ENCODE measurements around the gene BBS2.

Gene BBS2

DNA sequence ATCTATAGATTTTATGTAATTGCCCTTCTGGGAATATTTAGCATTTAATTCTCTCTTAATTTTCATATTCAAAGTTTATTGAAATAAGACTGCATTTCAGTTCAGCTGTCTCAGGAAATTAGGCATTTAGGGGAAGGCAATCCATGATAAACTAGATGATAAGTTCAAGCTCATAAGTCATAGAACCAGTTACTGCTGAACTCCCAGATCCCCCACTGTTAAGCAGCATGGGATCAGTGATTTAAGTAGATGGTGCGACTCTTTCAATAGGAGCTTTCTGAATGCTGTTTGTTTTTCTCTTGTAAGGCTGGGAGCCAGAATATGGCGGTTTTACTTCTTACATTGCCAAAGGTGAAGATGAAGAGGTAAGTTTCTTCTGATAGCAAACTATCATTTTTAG, 44.6 kb downstream of the BBS2 start:
- DNase-seq = no peak

DNA sequence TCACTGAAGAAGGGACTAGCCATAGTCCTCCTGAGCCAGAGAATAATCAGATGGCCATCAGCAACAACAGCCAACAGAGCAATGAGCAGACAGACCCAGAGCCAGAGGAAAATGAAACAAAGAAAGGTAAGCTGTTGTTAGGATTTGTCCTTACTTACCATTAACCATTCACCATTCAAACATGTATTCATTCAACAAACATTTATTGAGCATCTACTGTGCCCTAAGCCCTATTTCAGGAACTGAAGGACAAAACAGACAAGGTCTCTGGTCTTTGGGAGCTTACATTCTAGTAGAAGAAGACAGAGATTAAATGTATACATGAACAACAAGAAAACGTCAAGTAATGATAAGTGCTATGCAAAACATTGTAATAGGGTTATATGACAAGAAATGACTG, 49.2 kb downstream of the BBS2 start:
- no peak for DNase-seq

DNA sequence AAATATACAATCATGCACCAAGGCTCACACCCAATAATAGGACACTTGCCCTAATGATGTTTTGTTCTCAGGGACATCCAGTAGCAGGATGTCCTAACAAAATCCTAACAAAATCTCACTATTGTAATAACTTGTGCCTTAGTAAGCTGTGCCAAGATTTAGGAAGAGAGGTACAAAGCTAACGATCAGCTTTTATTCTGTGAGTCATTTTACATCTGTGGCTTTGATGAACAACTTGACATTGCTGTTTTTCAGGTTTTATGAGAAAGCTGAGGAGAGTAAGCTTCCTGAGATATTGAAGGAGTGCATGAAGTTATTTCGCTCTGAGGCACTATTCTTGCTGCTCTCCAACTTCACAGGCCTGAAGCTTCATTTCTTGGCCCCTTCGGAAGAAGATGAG, 49.6 kb downstream of the BBS2 start:
- DNase-seq = no peak

DNA sequence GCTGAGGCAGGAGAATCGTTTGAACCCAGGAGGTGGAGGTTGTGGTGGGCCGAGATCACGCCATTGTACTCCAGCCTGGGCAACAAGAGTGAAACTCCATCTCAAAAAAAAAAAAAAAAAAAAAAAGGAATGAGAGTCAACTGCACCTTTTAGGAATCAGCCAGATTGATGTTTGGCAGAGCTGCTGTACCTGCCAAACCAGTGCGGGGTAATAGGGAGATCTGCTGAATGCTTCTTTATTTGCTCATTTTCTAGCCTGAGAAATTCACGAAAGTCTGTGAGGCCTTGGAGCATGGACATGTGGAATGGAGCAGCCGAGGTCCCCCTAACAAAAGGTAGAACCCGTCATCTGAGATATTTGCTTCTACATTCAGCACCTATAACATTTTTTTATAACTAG, 50.1 kb downstream of the BBS2 start:
- DNase-seq = no peak

DNA sequence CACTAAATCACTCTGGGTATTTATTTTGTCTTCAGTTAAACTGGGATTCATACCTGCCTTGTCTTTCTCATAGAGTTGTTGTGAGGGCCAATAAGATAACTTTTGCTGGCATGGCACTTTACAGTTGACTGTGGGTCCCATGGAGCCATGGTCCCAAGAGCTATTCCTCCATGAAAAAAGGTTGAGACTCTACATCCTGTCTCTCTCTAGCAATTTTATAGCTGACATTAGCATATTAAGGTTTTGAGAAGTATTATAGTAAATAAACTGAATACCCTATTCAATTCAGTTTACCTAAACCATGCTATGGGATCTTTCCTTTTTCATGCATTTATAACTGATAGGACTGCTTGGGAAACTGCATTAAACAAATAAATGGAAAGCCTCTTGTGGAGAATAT, 51.0 kb downstream of the BBS2 start:
- no peak for DNase-seq

DNA sequence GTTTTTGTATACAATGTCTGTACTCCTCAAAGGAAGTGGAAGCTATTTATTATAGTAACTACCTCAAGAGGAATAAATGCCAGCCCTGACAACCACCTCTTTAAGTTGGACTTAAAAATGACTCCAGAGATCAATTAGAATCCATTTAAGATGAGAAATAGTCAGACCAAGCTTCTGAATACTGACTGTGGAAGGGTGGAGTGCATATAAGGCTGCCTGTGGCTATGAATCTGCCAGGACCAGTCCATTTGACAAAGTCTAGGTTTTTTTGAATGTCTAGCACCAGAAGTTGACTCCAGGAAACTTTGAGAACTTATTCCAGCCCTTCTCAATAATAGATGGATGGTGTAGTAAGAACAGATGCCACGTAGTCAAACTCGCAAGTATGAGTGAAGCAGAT, 53.5 kb downstream of the BBS2 start:
- DNase-seq = no peak

DNA sequence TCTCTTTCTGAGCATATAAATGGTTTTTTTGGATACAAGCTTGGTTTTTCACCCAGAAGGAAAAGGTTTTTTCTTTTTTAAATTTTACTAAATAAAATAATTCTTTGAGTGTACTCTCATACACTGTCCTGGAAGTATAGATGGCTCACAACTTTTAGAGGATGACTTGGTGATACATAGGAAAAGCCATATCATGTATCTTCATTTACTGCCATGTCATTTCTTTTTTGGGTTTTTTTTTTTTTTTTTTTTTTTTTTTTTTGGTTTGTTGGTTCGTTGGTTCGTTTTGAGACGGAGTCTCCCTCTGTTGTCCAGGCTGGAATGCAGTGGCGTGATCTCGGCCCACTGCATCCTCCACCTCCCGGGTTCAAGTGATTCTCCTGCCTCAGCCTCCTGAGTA, 56.7 kb downstream of the BBS2 start:
- DNase-seq = no peak

DNA sequence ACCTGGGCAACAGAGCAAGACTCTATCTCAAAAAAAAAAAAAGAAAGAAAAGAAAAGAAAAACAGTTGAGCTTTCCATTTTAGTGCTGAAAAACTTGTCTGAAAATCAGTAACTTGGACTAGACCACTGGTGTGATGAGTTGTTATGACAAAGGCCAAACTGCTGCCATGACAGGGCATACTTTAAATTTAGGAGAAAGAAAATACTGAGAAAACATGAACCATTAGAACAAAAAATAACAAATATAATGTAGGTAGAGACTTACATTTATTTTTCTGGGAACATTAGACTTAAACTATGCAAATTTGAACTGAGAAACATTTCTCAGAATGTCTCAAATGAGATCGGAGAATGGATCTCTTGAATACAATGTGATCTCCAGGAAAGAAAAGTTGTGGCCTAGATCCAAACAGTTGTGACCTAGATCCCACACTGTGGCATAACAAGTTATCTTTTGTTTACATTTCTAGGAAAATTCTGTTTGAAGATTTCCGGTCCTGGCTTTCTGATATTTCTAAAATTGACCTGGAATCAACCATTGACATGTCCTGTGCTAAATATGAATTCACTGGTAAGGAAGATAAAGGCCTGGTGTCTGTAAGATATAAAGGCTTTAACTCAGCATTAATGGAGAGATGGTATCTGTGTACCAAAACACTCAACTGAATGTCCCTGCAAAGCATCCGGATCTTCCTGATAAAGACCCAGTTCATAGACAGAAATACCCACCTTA, 57.6 kb downstream of the BBS2 start:
- DNase-seq = no peak

DNA sequence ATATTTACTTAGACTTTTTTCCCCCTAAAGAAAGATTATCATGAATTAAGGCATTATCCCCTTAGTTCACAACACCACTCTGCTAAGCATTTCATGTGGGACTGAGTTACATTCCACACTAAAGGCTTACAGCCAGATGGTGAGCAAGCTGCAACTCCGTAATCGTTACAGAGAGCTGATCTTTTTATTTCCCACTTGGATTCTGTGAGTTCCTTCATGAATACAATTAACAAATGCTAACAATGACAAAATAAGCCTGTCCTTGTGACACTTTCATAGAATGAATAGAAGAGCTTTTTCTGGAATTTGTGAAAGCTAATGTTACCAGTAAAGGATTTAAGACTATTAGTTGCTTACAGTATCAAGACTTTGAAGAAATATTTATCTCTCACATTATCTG, 59.7 kb downstream of the BBS2 start:
- DNase-seq = no peak

DNA sequence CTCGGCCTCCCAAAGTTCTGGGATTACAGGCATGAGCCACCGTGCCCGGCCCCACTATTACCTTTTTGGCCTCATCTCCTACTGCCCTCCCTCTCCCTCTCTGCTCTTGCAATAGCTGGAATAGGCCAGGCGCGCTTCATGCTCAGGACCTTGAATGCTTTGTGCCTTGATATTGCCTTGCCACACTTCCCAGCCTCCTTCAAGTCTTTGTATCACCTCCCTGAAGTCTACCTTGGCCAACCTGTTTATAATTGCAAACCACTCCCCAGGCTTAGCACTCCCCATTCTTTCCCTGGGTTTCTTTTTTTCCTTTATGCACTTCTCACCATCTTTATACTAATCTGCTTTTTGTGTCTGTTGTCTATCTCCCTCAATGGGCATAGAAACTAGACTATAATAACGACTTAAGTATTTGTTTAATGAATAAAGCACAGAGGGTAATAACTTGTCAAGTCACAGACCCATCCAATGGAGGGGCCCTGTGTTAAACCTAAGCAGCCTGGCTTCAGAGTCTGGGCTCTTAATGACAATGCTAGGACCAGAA, 61.8 kb downstream of the BBS2 start:
- no peak for DNase-seq

DNA sequence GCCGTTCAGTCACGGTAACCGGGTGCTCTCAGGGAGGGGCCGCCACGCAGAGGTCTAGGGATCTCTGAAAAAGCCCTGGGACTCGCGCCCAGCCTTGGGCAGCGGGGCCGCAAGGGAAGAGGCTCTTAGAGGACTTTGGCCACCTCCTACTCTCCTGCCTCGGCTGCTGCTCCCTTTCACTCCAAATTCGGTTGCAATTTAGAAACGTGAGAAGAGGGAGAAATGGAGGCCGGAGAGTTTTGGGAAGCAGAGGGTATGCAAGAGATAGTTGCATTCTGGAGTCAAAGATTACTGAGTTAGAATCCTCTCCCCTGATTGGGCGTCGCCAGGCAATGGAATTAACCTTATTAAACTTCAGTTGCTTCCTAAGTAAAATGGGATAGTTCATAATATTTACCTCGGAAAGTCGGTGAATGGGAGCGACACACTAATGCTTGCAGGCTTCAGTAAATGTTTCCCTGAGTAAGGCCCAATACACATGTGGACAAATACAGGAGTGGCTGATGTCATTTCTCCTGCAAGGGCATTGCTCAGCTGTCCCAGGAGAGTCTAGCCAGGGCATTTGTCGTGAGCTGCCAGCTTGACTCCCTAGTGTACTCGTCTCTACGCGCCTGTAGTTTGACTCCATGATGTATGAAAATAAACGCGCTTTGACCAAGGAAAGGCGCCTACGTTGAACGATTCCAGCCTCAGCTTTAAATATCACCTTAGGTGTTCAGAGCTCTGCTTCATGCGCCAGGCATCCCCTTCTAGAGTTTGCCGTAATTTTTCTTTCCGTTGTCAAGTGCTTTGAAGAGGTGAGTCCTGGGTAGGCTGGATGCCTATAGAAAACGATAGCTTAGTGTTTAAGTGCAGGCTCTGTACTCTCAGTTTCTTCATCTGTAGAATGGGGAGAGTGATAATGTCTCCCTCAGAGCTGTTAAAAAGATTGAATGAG, 67.8 kb downstream of the BBS2 start:
- peak; percentile 38 for DNase-seq

DNA sequence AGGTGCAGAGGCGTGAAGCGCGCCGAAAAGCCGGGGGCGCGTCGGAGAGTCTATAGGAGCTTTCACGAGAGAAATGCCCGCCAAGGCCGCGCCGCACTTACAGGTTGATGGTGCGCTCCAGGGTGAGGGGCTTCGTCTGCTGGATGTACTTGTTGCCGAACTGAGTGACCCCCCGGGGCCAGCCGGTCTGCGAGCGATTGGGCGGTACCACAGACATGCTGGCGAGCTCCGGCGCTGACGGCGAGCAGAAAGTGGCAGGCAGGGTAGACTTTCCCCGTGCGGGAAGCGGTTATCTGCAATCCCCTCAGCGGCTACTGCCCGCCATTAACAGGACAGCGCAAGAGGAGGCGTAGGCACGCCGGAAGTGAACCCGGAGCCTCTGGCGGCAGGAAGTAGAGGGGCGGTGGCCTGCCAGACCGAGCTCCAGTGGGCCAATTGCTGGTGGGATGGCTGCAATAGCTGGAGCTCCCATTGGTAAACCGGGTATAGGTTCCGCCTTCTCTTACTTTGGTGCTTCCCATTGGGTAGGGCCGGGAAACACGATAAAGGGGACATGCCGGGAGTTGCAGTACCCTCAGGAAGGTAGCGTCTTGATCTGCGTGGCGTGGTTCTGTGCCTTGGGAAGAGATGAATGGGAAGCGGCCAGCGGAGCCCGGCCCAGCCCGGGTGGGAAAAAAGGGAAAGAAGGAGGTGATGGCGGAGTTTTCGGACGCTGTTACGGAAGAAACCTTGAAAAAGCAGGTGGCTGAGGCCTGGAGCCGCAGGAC, 68.7 kb downstream of the BBS2 start, which contains the start of the genes NUDT21 and OGFOD1:
NUDT21 (minus strand) TSS at position 347 of the 767 bp plus-strand sequence; CDS start at position 217, 130 bp downstream.
OGFOD1 (plus strand) TSS at position 569 of the 767 bp plus-strand sequence; CDS start at position 628, 59 bp downstream.
- DNase-seq = peak; percentile 90

DNA sequence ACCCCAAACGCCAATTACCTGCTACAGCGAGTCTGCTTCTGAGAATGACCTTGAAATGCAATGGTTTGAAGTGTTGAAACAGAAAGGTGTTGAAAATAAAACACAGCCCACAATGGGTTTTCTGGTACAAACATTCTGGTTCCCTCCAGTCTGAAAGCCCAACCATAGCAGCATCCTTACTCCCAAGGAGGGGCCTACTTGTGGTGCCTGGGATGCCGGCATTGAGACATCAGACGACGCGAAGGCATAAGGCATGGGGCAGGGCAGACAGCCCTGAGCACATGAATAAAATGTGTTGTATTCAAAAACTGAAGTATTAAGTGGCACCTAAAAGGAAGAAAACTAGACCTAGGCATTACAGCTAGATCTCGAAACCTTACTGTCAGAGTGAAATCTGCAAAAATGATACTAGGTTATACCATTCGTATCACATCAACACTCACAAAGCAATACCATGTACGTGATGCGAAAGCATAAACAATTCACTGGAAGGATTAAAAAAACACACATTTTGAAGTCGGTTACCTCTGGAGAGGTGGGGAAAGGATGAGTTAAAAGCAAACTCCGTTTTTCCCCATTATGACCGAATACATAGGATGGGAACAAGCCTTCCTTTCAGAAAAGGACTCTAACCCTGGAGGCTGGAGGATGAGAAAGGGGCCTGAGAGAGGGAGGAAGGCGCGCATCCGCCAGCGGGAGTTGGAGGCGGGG, 69.4 kb downstream of the BBS2 start:
- no peak for DNase-seq

DNA sequence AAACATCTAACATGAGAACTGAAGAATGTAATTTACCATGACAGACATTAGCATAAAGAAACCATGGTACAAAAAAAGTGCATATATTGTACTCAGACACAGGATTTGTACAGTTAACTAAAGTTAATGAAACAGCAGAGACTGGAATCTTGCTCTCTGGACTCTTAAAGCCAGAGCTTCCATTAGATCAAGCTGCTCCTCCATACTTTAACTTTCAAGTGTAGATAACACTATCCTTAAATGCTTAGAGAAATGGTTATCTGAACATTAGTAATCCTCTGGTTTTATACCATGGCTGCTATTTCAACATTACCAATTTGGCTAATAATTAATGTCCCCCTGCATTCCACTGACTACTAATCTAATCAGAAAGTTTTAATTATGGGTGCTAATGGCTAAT, 71.8 kb downstream of the BBS2 start:
- no peak for DNase-seq

DNA sequence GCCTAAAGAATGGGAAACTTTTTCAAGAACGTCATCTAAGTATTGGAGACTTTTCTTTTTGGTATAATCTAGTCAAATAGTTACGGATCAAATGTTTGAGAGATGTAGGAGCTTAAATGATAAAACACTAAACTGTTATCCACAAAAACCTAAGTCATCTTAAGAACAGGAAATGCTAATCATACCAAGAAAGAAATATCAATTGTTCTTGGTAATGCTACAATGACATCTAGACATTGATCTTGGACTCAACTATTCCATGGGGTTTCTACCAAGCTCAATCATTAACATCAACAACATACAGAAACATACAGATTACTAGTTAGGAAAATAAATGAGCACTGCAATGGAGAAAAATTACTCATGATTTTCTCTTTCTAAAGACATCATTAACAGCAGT, 72.5 kb downstream of the BBS2 start:
- no peak for DNase-seq

DNA sequence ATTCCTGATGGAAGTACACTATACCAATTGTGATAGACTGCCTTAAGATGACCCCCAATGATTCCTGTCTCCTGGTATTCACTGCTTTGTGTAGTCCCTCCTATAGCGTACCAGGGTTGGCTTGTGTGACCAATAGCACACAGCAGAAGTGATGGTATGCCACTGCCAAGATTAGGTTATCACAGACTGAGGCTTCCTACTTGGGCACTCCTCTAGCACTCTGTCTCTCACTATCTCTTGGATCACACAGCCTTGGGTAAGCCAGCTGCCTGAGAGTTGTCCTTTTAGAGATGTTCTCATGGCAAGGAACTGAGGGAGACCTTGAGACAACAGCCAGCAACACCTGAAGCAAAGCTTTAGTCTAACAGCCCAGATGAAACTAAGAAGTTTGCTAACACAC, 81.8 kb downstream of the BBS2 start:
- DNase-seq = no peak

DNA sequence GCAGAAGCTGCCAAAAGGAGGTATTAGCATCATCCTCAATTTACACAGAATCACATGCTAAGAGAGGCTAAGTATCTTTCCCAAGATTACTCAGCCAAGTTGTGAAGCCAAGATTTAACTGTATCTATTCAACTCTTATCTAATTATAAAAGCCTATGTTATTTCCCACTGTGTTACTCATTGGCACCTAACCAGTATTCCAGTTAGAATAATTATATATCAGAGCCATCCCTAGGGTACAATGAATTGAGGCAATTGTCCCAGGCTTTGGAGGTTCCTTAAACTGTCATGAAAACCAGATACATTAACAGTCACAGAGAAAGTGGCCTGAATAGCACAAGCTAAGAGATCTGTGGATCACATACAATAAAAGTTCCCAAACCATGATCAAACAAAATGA, 83.6 kb downstream of the BBS2 start:
- DNase-seq = no peak

Data from stimulated activated CD8-positive, alpha-beta memory T cell treated with anti-CD3 and anti-CD28 coated beads, Interleukin-4, amount 100 ng/mL, for 48 hours (primary cell).